Retinal pigment epithelial cell (primary cell): Measurements from ENCODE around the gene MPND.
A peak's percentile ranks its signal among the peaks of the same experiment; 100 is the strongest.

Experiments
- DNase-seq: peaks from one replicate; pipeline ENCODE4 v3.0.0-alpha.2; 2010; ENCODE audit warnings: low read depth
- H3K4me3 ChIP-seq: 2 replicates; pipeline ENCODE4 v1.5.1; 2011; ENCODE audit warnings: mild to moderate bottlenecking, low read length, control low read depth, moderate library complexity
- TF ChIP-seq, protein P1 (sequence below): conservative IDR thresholded peaks from 2 replicates; pipeline ENCODE4 v1.5.1; 2011; ENCODE audit warnings: low read depth, low read length, control low read depth, inconsistent platforms

The MPND gene

DNA sequence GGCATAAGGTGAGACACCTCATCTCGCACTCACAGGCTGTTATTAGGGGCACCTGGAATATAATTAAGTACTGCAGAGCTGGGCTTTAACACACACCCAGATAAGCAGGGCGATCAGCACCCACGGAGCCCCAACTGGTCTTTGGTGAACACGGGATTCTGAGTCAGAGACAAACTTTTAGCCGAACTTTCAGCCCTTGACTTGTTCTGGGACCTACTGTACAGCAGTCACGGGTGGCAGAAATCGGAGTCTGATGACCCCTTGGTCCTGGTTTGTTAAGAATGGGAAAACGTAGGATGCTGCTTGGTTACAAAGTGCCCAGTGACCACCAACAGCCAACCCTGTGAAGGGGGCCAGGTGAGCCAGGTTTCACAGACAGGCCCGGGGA, 47.9 kb downstream of the MPND start:
- DNase-seq = peak; percentile 86
- TF ChIP-seq, protein P1, sequence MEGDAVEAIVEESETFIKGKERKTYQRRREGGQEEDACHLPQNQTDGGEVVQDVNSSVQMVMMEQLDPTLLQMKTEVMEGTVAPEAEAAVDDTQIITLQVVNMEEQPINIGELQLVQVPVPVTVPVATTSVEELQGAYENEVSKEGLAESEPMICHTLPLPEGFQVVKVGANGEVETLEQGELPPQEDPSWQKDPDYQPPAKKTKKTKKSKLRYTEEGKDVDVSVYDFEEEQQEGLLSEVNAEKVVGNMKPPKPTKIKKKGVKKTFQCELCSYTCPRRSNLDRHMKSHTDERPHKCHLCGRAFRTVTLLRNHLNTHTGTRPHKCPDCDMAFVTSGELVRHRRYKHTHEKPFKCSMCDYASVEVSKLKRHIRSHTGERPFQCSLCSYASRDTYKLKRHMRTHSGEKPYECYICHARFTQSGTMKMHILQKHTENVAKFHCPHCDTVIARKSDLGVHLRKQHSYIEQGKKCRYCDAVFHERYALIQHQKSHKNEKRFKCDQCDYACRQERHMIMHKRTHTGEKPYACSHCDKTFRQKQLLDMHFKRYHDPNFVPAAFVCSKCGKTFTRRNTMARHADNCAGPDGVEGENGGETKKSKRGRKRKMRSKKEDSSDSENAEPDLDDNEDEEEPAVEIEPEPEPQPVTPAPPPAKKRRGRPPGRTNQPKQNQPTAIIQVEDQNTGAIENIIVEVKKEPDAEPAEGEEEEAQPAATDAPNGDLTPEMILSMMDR = no peak
- H3K4me3 ChIP-seq = no peak overlapping the region

DNA sequence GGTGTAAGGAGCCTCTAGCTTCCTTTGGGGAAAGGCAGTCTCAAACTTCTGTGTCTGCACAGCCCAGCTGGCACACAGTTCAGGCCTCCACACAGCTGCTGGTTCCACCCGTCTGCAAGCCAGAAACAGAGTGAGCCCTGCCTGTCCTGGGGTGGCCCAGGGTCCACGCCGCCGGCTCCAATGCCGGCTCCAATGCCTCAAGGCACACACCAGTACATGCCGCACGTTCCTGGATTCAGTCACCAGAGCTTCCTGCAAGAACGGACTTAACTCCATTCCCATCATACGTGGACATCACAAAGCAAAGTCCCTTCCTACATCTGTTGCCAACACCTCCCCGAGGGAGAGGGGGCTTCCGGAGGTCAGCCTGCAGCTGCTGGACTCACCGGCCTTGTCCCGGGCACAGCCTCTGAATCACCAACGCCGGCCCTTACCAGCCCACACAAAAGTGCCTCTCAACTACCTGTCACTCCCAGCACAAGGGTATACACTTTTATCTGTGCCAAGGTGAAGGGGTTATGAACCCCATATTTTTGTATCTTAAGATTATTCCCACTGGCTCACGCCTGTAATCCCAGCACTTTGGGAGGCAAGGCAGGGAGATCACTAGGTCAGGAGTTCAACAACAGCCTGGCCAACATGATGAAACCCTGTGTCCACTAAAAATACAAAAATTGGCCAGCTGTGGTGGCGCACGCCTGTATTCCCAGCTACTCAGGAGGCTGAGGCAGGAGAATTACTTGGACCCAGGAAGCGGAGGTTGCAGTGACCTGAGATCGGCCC, 48.5 kb downstream of the MPND start:
- H3K4me3 ChIP-seq = no peak overlapping the region
- TF ChIP-seq, protein P1 = no peak

DNA sequence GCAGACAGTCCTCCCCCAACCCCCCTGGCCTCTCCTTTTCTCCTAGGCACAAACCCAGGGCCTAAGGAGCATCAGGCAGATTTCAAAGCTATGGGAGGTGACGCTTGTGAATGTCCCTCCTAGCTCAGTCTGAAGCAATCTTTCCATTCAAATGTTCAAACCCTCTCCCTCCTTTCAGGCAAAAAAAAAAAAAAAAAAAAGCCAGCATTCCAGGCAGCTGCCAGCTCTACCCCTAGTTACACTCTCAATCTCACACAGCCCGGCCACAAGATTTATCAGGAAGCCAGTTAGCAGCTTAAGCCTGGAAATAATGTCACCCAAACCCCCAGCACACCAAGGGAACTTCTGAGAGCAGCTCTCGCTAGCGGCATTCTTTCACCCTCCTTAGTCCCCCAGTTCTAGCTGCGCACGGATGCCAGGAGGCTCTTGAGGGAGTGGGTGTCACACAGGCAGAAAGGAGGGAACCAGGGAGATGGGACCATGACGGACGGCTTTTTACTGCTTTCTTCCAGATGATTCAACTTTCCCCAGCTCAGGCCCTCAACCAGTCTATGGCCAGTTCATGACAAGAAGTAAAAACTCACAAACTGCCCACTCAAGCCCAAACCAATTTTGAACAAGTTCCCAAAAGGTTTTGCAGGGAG, 50.7 kb downstream of the MPND start:
- peak; percentile 84 for DNase-seq
- H3K4me3 ChIP-seq = peak overlapping the region; percentile 22
- TF ChIP-seq, protein P1 = no peak

More for the DNA sequence above, 48.5 kb downstream of the MPND start:
- no peak for DNase-seq

DNA sequence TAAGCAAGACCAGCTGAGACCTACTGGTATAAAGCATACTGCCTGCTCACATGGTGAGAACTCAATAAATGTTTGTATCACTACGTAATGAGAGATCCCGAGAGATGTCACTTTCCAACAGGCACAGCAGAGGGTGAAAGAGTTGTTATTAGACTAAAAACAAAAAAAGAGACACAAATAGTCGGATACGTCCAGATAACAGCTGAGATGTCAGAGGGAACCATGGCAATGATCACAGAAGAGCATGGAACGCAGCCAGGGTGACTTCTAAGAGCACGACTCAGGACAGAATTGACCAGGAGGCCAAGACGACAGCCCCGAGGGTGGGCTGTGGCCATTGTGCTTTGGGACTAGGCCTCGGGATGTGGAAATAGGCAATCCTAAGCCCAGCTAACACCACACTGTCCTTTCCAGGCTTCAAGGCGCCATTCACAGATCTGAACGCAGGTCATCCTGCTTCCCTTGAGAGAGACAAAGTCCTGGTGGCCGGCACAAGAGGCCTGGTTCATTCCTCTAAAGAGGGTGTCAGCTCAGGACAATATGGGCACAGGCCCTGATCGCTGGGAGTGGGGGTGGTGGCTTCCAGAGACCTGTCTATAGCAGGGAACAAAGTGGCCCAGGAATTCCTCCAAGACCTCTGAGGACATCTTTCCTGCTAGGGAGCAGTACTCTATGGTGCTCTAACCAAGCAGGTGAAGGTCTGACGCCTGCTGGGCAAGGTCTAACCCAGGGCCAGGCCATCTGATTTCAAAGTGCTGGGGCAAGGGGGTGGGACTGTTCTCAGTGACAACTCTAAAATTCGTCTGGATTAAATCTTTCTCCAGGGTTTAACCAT, 53.8 kb downstream of the MPND start:
- DNase-seq = no peak
- H3K4me3 ChIP-seq = no peak overlapping the region
- TF ChIP-seq, protein P1 = no peak

DNA sequence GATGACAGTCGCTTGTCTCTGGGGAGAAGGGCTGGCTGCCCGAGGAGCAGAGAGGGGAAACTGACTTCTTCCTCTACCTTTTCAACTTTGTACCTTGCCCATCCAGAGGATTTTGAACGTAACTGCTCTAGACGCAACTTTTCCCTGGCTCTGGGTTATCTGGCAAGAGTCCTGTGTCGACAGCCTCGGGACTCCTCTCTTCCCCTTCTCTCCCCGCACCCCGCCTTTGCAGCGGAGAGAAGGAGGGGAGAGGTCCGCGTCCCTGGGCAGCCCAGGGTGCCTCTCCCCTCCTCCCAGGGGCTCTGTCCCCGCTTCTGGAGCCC, 56.4 kb downstream of the MPND start:
- no peak for DNase-seq
- TF ChIP-seq, protein P1 = no peak
- peak overlapping the region; percentile 74 for H3K4me3 ChIP-seq

DNA sequence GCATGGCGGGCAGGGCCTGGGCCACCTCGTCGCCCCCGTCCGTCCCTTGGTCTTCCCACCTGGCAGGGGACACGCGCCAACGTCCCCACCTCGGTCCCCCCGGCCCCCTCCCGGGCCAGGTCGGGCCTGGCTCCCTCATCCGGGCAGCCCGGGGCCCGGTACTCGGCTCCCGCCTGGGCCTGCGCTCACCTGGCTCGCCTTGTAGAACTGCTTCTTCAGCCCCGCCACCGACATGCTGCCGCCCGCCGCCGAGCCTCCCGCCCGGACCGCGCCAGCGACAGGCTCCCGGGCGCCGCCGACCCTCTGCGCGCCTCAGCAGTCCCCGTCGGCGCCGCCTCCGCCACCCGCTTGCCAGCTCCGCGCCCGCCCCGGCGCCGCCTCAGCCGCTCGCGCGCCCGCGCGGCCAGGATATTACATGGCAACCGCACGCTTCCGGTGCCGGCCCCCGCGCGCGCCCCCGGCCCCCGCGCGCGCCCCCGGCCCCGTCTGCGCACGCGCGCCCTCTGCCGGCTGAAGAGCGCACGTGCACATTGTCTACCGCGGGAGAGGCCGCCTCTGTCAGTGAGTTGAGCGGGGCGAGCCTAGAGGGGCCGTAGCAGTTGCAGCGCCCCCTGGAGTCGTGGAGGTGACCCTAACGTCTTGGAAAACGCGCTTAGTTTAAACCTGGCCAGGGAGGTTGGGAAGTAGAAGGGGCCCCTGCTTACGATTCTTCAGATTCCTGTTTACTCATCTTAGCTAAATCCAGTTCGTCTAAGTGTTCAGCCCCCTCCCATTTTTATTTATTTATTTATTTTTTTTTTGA, 57.0 kb downstream of the MPND start, which contains the start of gene SH3GL1:
TSS of gene SH3GL1 (minus strand) at position 413 of the 802 bp plus-strand sequence. CDS start at position 234, 179 bp downstream.
- TF ChIP-seq, protein P1 = peak; percentile 87
- DNase-seq = no peak
- H3K4me3 ChIP-seq = peak within 1 kb of the TSS; percentile 74
